Mesodermal cell (in vitro differentiated cells): ENCODE results near the gene DAB2IP.

Experiments used
- H3K27ac ChIP-seq: 2 replicates; pipeline ENCODE4 v1.7.0; 2013; ENCODE audit warnings: mild to moderate bottlenecking, low read depth, low read length, moderate library complexity; ENCODE audit not compliant: severe bottlenecking
- H3K36me3 ChIP-seq: 2 replicates; pipeline ENCODE4 v1.7.1; 2013; ENCODE audit warnings: mild to moderate bottlenecking, low read length, moderate library complexity; ENCODE audit not compliant: control insufficient read depth, insufficient read depth
- H3K4me1 ChIP-seq: one replicate; pipeline ENCODE4 v1.7.1; 2013; ENCODE audit warnings: mild to moderate bottlenecking, low read length; ENCODE audit not compliant: insufficient read depth, control insufficient read depth, poor library complexity, severe bottlenecking
- H3K4me3 ChIP-seq: 2 replicates; pipeline ENCODE4 v1.7.0; 2013; ENCODE audit warnings: low read length, control low read depth, mild to moderate bottlenecking; ENCODE audit not compliant: insufficient read depth, poor library complexity, severe bottlenecking; ENCODE audit errors: extremely low read depth
- H3K9me3 ChIP-seq: 2 replicates; pipeline ENCODE4 v1.7.1; 2013; ENCODE audit warnings: mild to moderate bottlenecking, low read length, moderate library complexity; ENCODE audit not compliant: control insufficient read depth
- WGBS, 2 experiments: methylation state at CpG; one replicate each; pipeline ENCODE4 v1.1.5; 2013; ENCODE audit warnings: missing lambda C conversion rate in 2 of 2; ENCODE audit not compliant: insufficient coverage in 2 of 2; 5-methylcytosine and 5-hydroxymethylcytosine counted together

Gene DAB2IP

DNA sequence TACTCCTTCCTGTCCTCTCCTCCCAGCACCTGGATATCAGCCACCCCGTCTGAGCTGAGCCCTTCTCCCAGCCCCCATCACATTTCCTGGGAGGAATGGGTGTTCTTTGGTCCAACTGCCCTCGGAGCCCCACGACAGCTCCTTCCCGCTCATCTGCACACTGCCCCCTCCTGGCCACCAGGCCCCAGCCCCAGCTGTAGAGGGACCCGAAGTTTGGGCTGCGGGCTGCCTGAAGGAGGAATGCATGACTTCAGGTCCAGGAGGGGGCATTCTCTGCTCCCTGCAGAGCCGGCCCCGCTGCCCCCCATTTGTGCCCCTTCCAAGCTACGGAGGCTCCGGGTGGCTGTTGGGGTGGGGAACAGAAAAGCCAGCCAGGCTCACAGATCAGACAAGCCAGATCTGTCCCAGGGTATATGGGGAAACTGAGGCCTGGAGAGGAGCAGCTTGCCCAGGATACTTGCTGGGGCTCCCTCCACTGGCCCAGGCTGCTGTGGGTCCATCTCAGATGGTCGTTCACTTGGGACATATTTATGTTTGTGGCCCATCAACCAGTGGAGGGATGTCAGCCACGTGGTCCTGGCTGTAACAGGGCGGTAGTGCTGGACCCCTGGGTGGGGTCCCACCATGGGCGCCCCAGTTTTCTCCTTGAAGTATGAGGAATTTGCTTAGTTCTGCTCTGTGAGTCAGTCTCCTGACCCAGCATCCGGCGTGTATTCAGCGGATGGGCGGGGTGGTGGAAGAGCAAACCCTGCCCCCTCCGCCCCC, 33.1 kb downstream of the DAB2IP start:
- Histone ChIP-seq H3K4me1 (peaks cover 16% of the 10 kb centered on the region), H3K9me3 (no peaks in the 10 kb centered on the region), H3K4me3 (no peak overlapping the region), H3K36me3 (peaks cover 63% of the 10 kb centered on the region), H3K27ac (no peak overlapping the region)
- 81 to 86% methylated on average over 14 to 15 of the region's 19 CpGs for WGBS, 2 experiments

DNA sequence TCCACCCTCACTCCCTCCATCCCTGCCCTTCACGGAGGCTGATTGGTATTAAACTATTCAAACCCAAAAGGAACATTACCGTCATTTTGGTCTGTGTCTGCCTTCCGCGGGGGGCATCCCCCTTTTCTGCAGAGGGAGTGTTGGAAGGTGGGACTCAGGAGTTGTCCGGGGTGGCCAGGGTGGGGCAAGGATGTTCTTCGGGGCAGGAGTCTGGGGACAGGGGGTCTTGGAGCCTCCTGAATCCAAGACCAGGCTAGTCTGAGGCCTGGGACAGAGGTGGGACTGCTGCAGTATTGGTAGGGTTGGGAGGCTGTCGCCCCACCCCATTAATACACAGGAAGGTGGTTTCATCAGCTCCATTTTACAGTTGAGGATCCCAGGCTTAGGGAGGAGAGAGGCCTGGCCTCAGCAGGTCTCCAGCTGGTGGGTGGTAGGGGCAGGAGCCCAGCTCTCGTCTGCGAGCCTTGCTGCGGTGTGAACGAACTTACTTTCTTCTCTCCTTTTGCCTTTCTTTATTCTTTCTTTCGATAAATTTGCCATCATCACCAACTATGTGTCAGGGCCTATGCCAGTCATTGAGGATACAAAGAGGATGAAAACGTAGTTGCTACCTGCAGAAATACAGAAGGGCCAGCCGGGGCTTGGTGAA, 33.8 kb downstream of the DAB2IP start:
- no peaks in the 10 kb centered on the region for H3K9me3 ChIP-seq
- H3K4me3 ChIP-seq, result no peak overlapping the region
- peaks cover 56% of the 10 kb centered on the region for H3K36me3 ChIP-seq
- WGBS, 2 experiments, result 93 to 97% methylated on average over 10 to 11 of the region's 14 CpGs
- peaks cover 23% of the 10 kb centered on the region for H3K4me1 ChIP-seq
- H3K27ac ChIP-seq, result no peak overlapping the region

DNA sequence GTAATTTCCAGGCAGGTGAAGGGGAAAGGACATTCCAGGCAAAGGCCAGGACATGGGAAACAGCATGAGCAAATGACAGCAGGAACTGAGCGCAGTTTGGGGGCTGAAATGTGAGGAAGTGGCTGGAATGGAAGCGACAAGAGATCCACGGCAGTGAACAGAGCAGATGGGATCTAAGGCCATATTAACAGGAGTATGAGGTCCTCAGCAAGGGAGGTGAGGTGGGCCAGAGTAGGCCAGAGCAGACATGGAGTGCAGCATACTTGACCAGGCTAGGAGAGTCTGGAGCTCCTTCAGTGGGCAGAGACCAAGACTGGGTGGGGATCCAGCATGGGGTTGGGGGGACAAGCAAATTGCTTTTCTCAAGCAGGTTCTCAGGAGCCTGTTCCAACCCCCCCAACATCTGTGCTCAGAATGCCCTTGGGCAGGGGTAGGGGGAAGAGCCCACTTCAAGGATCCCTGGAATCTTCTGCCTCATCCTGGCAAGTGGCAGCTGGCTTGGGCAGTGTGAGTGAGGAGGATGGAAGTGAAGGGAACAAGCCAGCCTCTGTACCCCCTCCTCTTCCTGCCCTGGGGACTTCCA, 34.5 kb downstream of the DAB2IP start:
- H3K9me3 ChIP-seq, result no peaks in the 10 kb centered on the region
- no peak overlapping the region for H3K4me3 ChIP-seq
- H3K4me1 ChIP-seq, result peaks cover 29% of the 10 kb centered on the region
- H3K27ac ChIP-seq, result no peak overlapping the region
- WGBS, 2 experiments, result 98 to 100% methylated on average over 3 of the region's 3 CpGs
- peaks cover 50% of the 10 kb centered on the region for H3K36me3 ChIP-seq

DNA sequence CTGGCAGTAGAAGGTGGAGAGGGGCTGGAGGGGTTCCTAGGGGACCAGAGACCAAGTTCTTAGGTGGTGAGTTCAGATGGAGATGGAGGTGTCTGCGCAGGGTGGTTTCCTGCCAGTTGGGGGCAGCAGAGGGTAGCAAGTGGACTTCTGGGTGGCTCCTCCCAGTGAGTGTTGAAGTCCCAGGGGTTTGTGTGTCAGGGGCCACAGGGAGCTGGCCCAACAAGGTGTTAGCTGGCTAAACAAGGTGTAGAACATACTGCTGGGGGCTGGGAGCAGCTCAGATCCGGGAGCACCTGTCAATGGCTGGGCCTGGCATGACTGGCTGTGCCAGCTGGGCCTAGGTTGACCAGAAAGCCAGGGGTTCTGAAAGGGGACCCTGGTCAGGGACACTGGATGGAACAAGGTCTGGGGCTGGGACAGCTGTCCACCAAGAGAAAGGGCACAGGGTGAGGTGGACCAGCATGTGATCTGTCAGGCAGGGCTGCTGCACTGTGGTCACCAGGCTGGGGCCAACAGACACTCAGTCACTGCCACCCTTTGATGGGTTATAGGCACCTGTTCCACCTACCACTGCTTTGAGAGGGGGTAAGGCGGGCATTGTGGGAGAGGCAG, 35.6 kb downstream of the DAB2IP start:
- H3K4me1 ChIP-seq, result peaks cover 41% of the 10 kb centered on the region
- peaks cover 40% of the 10 kb centered on the region for H3K36me3 ChIP-seq
- H3K27ac ChIP-seq, result no peak overlapping the region
- H3K4me3 ChIP-seq, result no peak overlapping the region
- WGBS, 2 experiments, result 49 to 54% methylated on average over 2 to 3 of the region's 3 CpGs
- no peaks in the 10 kb centered on the region for H3K9me3 ChIP-seq

DNA sequence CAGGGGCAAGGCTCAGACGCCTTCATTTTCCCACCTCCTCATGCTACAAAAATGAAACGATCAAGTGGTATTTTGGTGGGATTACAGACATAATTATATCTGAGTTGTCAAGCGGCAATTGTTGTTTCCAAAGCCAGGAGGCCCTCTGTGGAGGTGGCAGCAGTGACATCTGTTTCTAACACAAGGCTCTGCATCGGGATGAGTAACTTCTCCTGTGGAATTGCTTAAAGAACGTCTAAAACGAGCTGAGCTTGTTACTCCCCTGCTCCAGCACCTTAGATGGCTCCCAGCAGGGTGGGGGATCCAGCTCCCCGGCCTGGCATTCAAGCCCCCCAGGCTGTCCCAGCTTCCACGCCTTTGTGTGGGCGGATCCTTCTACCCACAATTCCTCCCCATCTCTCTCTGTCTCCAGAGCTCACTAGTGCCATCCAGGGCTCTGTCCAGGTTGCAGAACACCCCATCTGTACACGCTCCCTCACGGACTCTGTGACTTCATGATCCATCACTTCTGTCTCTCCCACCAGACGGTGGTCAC, 36.8 kb downstream of the DAB2IP start:
- Histone ChIP-seq H3K4me3 (no peak overlapping the region), H3K9me3 (no peaks in the 10 kb centered on the region), H3K27ac (no peak overlapping the region), H3K4me1 (peaks cover 45% of the 10 kb centered on the region), H3K36me3 (peaks cover 33% of the 10 kb centered on the region)
- WGBS, 2 experiments, result 91 to 93% methylated on average over 5 to 10 of the region's 12 CpGs

DNA sequence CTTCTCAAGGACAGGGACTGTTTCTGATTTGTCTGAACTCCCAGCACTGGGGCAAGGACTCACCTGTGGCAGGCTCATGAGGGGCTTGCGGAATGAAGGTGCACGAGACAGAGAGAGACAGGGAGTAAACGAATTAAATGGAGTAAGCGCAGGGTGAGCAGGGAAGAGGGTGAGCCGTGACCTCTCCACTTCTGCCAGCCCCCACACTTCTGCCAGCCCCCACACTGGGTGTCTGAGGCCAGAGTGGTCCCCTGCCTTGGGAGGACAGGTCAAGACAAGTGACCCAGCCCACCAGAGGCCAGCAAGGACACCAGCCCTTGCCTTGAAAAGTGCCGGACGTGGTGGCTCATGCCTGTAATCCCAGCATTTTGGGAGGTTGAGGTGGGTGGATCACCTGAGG, 37.2 kb downstream of the DAB2IP start:
- Histone ChIP-seq H3K4me3 (no peak overlapping the region), H3K36me3 (peaks cover 37% of the 10 kb centered on the region), H3K4me1 (peaks cover 50% of the 10 kb centered on the region), H3K9me3 (no peaks in the 10 kb centered on the region), H3K27ac (no peak overlapping the region)
- 93 to 100% methylated on average over 3 to 6 of the region's 7 CpGs for WGBS, 2 experiments

DNA sequence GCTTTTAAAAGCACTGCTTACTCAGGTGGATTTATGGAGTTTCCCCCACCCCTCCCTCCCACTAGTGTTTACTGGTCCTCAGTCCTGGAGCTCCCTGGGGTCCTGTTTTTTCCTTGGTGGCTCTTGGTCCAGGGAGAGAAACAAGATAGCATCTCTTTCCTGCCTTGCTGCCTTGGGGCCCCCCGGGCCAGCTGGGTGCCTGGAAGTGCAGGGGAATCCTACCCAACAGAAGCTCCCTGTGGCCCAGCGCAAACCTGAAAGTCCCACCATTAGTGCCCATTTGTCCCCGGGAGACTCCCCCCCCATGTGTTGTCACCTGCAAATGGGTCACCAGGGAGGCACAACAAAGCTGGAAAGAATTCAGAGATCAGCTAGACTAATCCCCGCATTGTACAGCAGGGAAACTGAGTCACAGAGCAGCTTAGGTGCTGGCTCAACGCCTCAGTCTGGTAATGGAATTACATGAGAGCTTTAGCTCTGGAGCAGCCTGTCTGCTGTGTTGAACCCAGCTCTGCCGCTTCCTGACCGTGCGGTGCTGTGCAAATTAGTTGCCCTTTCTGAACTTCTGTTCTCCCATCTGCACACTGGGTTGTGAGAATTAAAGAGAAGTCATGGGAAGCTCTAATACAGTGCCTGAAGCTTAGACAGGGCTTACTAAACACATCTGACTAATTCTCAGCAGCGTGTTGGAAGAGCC, 38.2 kb downstream of the DAB2IP start:
- Histone ChIP-seq H3K4me1 (peaks cover 59% of the 10 kb centered on the region), H3K4me3 (no peak overlapping the region), H3K27ac (no peak overlapping the region), H3K9me3 (no peaks in the 10 kb centered on the region), H3K36me3 (peaks cover 35% of the 10 kb centered on the region)
- WGBS, 2 experiments, result 95 to 100% methylated on average over 5 to 7 of the region's 9 CpGs

DNA sequence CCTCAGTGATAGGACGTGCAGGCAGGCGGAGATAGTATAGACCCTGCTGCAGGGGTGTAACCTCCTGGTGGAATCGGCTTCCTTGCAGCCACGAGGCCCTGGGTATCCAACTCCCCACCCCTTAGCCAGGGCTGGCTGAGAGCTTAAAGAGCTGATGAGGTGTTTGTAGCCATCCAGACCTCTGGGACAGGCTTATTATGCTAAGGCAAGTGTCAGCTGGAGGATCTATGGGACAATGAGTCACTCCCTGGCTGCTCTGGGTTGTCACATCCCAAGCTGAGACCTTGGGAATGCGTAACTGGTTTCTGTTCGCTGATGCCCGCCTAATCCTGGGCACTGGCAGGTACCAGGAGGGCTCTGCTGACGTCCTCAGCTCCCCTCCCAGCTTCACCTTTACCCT, 38.9 kb downstream of the DAB2IP start:
- Histone ChIP-seq H3K4me1 (peaks cover 64% of the 10 kb centered on the region), H3K9me3 (no peaks in the 10 kb centered on the region), H3K36me3 (peaks cover 31% of the 10 kb centered on the region), H3K27ac (peak overlapping the region; percentile 49), H3K4me3 (no peak overlapping the region)
- 60 to 72% methylated on average over 6 to 8 of the region's 8 CpGs for WGBS, 2 experiments

DNA sequence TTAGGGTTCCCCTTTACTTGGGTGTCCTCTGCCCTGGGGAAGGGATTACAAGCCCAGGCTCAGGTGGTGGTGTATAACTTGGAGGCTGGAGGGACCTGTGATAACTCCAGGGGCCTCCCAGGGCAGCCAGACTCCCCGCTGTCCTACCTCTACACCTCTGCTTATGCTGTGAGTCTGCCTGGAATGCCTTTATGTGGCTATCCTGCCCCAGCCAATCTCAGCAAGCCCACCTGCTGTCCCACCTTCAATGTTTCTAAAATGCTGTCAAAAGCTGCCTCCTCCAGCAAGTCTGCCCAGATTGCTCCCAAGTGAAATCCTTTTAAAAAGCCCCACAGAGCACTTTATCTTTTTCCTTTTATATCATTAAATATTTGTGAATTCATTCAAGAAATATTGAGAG, 39.3 kb downstream of the DAB2IP start:
- Histone ChIP-seq H3K27ac (peak overlapping the region; percentile 49), H3K9me3 (no peaks in the 10 kb centered on the region), H3K4me1 (peaks cover 64% of the 10 kb centered on the region), H3K4me3 (no peak overlapping the region), H3K36me3 (peaks cover 27% of the 10 kb centered on the region)
- WGBS, 2 experiments, result 82 to 100% methylated on average over 1 of the region's 1 CpG

DNA sequence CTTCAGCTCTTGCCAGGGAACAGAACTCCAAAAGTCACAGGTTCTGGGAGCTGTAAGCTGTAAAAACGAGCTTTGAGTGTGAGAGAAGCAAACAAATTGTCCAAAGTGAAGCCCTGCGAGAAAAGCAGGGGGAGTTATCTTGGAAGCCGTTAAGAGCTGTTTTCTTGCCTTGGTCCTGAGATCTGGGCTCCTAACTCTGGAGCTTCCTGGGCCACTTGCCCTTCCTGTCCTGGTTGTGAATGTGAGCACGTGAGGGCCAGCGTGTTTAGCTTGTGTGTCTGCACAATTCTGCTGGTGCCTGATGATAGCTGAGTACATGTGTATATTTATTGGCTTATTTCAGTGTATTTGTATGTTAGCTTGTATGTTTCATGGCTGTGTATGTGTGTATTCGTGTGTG, 40.5 kb downstream of the DAB2IP start:
- Histone ChIP-seq H3K9me3 (no peaks in the 10 kb centered on the region), H3K36me3 (peaks cover 27% of the 10 kb centered on the region), H3K27ac (peak overlapping the region; percentile 84), H3K4me3 (no peak overlapping the region), H3K4me1 (peaks cover 64% of the 10 kb centered on the region)
- WGBS, 2 experiments, result 72 to 79% methylated on average over 6 of the region's 6 CpGs
